Panc1 (cell line): ENCODE results near the gene DCUN1D3.

ENCODE experiments used
- POLR2AphosphoS5 ChIP-seq: IDR thresholded peaks from 2 replicates; pipeline ENCODE4 v1.6.1; 2012; ENCODE audit warnings: mild to moderate bottlenecking, low read depth, low read length, moderate library complexity
- SIN3A ChIP-seq: IDR thresholded peaks from 2 replicates; pipeline ENCODE4 v1.6.1; 2012; ENCODE audit warnings: low read depth, mild to moderate bottlenecking, low read length, moderate library complexity, borderline replicate concordance; ENCODE audit not compliant: insufficient read depth
- TCF7L2 ChIP-seq: IDR thresholded peaks from 2 replicates; pipeline ENCODE4 v1.6.1; 2011; ENCODE audit warnings: mild to moderate bottlenecking, low read depth, low read length, inconsistent platforms
- TF ChIP-seq, protein P1 (sequence below): fragments of 450-650 bp; IDR thresholded peaks from 2 replicates; pipeline ENCODE4 v1.5.1; 2017; ENCODE audit warnings: mild to moderate bottlenecking

DNA sequence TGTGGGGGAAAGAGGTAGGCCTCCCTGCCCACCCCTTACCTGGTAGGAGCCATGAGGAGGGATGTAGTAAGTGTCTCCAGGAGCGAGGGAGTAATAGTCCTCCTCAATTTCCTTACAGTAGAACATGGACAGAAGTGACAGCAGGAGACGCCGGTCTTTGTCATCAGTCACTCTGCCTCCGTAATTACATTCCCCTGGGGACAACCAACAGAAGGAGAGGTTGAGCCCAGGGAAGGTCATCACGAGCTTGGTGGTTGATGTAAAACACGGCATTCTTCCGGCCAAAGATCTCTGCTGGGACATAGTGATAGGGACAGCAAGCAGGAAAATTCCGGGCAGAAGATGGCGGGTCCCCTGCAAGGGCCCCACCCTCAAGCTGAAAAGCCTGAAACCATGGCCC, 48.3 kb upstream of the DCUN1D3 start:
- TF ChIP-seq, protein P1, sequence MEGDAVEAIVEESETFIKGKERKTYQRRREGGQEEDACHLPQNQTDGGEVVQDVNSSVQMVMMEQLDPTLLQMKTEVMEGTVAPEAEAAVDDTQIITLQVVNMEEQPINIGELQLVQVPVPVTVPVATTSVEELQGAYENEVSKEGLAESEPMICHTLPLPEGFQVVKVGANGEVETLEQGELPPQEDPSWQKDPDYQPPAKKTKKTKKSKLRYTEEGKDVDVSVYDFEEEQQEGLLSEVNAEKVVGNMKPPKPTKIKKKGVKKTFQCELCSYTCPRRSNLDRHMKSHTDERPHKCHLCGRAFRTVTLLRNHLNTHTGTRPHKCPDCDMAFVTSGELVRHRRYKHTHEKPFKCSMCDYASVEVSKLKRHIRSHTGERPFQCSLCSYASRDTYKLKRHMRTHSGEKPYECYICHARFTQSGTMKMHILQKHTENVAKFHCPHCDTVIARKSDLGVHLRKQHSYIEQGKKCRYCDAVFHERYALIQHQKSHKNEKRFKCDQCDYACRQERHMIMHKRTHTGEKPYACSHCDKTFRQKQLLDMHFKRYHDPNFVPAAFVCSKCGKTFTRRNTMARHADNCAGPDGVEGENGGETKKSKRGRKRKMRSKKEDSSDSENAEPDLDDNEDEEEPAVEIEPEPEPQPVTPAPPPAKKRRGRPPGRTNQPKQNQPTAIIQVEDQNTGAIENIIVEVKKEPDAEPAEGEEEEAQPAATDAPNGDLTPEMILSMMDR: no peak
- TF ChIP-seq POLR2AphosphoS5: no peak
- no peak for TF ChIP-seq SIN3A
- TF ChIP-seq TCF7L2: no peak
